GM18517 (cell line): ENCODE results near the gene MRGPRX1.
"Not testable (repeated sequence)": the region's sequence is repeated elsewhere in the genome, so short reads cannot be mapped to it uniquely, and the experiment has no call there.

ENCODE experiments used
- ATAC-seq: cut with Tn5 transposase; IDR thresholded peaks from one replicate; pipeline ENCODE4 v1.9.1; 2021; ENCODE audit warnings: mild to moderate bottlenecking, moderate library complexity; ENCODE audit not compliant: unreplicated experiment

The MRGPRX1 gene

DNA sequence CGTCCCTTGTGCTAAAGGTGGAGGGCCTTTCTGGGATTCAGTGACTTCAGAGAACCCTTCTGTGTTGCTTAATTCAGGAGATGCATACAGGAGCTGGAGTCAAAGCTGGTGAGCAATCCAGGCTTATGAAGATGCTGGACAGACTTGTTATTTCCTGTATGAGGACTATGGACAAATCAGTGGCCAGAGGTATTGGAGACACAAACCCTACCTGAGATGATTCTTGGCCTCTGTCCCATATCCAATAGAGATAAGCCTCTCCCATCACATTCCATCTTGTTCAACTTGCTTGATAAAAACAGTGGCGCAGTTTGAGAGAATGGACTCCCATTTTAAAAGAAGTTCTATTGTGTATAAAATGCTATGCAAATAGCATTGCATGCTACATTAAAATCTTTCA lies at the start of gene MRGPRX1:
Gene MRGPRX1, minus strand, starts transcription at position 101 of the 400 bp plus-strand sequence. CDS start 4,630 bp downstream, outside the sequence.
- ATAC-seq, result no peak

DNA sequence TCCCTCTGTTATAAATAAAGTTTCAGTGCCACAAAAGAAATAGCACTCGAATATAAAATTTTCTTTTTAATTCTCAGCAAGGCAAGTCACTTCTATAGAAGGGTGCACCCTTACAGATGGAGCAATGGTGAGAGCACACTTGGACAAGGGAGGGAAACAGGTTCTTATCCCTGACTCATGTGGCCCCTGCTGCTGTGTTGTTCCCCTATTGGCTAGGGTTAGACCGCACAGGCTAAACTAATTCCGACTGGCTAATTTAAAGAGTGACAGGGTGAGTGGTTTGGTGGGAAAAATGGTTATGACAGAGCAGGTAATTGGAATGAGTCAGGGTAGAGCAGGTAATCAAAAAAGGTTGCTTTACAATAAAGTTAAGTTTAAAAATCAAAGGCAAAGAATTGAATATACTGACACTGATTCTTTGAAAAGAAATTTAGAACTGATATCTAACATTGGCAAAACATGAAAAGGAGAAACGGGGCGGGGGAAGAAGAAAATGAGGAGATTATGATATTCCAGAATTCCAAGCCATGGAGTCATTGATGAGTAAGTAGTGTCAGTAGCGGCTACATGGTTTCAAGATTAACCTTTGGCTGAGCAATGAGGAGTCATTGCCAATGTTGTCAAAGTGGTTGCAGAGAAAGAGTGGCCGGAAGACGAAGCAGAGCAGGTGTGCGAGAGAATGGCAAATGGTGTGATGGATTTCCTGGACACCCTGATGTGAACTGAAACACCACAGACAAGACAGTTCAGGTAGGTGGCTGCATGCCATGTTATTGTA lies 48.4 kb upstream of the MRGPRX1 start:
- ATAC-seq, result no peak

- no peak for ATAC-seq
Observed at GRCh38 chr11:18986744-18987143, 47.5 kb upstream of the MRGPRX1 start.

DNA sequence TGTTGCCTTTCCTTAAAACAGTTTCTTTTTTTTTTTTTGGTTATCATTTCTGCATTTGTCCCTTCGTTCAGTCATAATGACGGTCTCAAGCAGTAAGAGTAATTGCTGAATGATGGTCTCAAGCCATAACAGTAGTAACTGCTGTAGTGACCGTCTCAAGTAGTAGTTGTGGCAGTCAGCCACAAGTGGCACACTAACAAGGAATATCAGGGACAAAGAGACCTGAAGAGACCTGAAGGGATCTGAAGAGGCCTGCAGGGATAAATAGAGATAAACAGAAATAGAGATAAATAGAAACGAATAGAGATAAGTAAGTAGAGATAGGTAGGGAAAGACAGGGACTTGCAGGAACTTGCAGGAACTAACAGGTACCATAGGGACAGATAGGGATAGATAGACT lies 42.7 kb upstream of the MRGPRX1 start:
- ATAC-seq, result no peak

DNA sequence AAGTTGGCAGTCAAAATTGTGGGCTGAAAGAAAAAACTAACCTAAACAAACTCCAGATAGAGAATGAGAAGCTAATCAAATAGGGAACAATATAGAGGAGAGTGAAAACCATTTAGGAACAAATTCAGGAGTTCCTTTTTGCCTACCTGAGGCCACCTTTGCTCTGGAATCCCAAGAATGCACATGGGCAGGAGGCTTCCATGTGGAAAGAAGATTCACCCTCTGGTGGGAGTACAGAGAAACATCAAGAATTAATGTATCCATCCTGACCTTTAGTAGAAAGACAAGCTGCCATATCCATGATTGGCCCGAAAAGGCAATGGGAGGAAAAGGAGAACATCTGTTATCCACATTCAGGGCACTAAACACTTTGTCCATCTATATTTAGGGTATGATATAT lies 35.0 kb upstream of the MRGPRX1 start:
- no peak for ATAC-seq

DNA sequence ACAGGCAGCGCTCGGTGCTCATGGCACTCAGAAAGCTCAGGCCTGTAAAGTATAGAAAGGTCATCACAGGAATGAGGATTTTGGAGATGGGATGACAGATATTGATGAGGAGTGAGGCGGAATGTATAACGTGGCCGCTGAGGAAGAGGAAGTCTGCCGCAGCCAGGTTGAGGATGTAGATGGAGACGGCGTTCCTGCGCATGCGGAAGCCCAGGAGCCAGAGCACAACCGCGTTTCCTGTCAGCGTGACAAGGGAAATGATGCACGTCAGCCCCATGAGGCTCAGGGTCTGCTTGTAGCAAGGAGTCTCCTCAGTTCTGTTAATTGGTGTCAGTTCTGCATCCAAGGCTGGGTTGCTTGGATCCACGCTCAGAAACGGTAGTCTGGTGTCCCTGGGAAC lies 33.1 kb upstream of the MRGPRX1 start:
- ATAC-seq, result no peak

- ATAC-seq, result no peak
Observed at GRCh38 chr11:18969720-18970119, 30.5 kb upstream of the MRGPRX1 start.

DNA sequence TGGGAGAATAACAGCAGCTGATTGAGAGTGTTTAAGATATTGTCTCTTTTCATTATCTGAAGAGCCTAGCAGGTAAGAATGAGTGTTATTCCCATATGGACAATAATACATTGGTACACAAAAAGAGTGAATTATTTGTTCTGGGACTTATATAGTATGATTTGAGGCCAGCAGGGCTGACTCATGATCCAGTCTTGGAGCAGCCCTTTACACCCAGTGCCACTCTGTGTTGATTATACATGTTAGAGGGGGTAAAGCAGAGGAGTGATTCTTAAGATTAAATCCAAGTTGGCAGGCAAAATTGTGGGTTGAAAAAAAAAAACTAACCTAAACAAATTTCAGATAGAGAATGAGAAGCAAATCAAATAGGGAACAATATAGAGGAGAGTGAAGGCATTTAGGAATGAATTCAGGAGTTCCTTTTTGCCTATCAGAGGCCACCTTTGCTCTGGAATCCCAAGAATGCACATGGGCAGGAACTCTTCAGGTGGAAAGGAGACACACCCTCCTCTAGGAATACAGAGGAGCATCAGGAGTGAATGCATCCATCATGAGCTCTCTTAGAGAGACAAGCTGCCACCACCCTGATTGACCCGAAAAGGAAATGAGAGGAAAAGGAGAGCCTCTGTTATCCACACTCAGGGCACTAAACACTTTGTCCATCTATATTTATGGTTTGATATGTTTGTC lies 19.2 kb upstream of the MRGPRX1 start:
- ATAC-seq, result no peak

GRCh38 chr11:18956630-18957029 lies 17.4 kb upstream of the MRGPRX1 start:
- ATAC-seq, result no peak

- ATAC-seq, result no peak
Observed at GRCh38 chr11:18936002-18936673, 3.1 kb downstream of the MRGPRX1 start.

DNA sequence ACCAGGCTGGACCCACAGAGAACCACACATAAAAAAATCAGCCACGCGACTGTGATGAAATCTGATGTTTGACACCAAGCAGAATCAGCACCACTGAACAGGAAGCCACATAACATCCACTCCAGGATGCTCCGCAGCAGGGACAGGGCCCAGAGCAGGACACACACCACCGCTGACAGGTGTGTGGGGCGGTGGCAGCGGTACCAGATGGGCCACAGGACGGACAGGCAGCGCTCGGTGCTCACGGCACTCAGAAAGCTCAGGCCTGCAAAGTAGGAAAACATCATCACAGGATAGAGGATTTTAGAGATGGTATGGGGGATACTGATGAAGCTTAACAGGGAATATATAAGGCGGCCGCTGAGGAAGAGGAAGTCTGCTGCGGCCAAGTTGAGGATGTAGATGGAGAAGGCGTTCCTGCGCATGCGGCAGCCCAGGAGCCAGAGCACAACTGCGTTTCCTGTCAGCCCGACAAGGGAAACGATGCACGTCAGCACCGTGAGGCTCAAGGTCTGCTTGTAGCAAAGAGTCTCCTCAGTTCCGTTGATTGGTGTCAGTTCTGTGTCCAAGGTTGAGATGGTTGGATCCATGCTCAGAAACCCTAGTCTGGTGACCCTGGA lies 4.9 kb downstream of the MRGPRX1 start:
- ATAC-seq, result no peak

GRCh38 chr11:18927550-18928322 lies 11.5 kb downstream of the MRGPRX1 start:
- ATAC-seq, result no peak

GRCh38 chr11:18925426-18925825 lies 13.8 kb downstream of the MRGPRX1 start:
- not testable (repeated sequence) for ATAC-seq

DNA sequence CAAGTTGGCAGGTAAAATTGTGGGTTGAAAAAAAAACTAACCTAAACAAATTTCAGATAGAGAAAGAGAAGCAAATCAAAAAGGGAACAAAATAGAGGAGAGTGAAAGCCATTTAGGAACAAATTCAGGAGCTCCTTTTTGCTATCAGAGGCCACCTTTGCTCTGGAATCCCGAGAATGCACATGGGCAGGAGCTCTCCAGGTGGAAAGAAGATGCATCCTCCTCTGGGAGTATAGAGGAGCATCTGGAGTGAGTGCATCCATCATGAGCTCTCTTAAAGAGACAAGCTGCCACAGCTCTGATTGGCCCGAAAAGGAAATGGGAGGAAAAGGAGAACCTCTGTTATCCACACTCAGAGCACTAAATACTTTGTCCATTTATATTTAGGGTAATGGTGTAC lies 26.3 kb downstream of the MRGPRX1 start:
- no peak for ATAC-seq

DNA sequence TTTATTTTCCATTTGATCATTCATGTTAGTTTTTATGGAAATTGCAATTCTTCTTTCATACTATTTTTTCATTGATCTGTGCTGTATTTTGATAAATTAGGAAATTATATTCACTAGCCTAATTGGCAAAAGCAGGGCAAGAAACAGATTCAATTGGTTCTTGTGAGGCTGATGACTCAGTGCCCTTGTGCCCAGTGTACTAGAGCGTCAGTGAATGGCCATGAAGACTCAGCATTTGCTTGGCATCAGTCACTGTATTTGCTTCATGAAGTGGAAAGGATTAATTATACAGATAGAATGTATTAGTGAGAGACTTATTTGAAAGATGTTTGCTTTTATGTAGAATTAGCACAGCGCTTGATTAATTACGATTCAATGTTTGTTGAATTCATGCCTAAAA lies 31.8 kb downstream of the MRGPRX1 start:
- no peak for ATAC-seq

DNA sequence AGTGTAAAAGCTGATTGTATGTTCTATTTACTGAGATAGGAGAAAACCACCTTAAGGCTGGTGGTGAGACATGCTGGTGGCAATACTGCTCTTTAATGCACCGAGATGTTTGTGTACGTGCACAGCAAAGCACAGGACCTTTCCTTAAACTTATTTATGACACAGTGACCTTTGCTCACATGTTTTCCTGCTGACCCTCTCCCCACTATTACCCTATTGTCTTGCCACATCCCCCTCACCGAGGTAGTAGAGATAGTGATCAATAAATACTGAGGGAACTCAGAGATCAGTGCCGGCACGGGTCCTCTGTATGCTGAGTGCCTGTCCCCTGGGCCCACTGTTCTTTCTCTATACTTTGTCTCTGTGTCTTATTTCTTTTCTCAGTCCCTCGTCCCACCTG lies 38.6 kb downstream of the MRGPRX1 start:
- not testable (repeated sequence) for ATAC-seq

- ATAC-seq, result not testable (repeated sequence)
Observed at GRCh38 chr11:18900151-18900611, 39.0 kb downstream of the MRGPRX1 start.

DNA sequence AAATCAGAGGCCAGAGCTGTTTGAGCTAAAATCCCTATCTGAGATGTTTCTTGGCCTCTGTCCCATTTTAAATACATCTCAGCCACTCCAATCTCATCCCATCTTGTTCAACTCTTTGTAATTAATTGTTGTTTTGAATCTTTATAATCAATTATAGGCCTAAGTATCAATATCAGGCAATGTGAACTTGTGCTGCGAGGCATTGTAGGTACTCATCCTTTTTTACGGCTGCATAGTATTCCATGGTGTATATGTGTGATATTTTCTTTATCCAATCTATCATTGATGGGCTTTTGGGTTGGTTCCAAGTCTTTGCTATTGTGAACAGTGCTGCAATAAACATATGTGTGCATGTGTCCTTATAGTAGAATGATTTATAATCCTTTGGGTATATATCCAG lies 47.5 kb downstream of the MRGPRX1 start:
- not testable (repeated sequence) for ATAC-seq

DNA sequence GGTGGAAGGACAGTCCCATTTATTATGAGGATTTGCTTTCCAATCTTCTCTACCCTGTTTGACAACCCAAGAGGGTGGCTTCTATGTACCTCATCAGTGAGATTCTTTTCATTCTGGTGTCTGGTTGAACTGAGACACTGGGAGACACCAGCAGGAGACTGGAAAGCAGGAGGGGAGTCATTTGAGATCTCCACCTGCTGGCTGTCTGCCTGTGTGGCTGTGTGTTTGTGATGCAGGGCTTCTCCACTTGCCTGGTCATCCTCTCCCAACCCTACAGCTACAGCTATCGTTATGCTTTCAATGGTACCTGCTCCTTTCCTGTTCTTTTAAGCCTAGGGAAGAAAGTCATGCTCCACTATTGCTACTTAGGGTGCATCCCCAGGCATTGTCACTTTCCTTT lies 48.6 kb downstream of the MRGPRX1 start:
- no peak for ATAC-seq
